Astrocyte of the spinal cord (primary cell): Measurements from ENCODE around the gene TENM4.

Source experiments
- DNase-seq: peaks from one replicate; pipeline ENCODE4 v3.0.0; 2011; ENCODE audit warnings: low read depth, low spot score
- H3K4me3 ChIP-seq: 2 replicates; pipeline ENCODE4 v1.5.1; 2011; ENCODE audit warnings: low read depth, mild to moderate bottlenecking, low read length, moderate library complexity
- CTCF ChIP-seq: IDR thresholded peaks from 2 replicates; pipeline ENCODE4 v1.5.1; 2012; ENCODE audit warnings: low read depth, mild to moderate bottlenecking, low read length, inconsistent platforms
- in situ Hi-C: cut with HindIII; loops from 2 replicates; pipeline ENCODE4 v1.10.0; 2017; ENCODE audit warnings: low sequenced_read_pairs

TENM4 gene

DNA sequence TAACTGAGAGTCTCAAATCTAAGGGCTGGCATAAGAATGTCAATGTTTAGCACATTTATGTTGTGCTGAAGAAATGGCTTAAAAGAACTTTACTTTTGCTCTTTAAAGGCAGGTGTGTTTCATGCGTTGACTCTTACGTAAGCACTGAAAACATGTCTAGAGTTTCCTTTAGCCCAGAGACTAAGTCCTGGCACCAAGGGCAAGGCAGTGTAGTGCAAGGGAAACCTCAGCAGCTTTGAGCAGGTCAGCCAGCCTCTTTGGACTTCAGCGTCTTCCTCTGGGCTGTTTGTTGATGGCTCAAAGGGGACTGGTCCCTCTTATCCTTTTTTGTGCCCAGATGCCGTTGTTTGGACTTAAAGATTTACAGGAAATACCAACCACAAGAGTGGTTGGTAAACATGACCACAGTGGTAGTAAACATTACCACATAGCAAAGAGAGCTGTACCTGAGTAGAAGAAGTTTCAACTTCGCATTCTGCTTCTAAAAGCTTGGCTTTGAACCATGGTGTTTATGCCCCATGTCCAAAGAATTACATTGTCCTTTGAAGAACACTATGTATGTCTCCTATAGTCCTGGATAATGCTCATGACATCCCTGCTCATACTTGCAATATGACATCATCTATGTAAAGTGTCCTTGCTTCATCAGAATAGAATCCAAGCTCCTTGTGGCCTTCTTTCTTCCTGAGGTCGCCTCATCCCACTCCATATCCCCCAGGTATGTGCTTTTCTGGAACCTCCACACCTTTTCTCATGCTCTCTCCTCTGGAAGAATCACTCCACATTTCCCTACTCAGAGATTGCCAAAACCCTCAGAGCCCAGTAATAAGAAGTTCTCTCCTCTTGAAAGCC is 23.5 kb downstream of the TENM4 start:
- no peak for TF ChIP-seq CTCF
- in situ Hi-C loops, result no loop called here
- DNase-seq, result no peak
- H3K4me3 ChIP-seq, result no peak overlapping the region

GRCh38 chr11:79415912-79416311 is 24.9 kb downstream of the TENM4 start:
- DNase-seq, result no peak
- in situ Hi-C loops, result no loop called here
- no peak for TF ChIP-seq CTCF
- H3K4me3 ChIP-seq, result no peak overlapping the region

GRCh38 chr11:79415411-79415810 is 25.4 kb downstream of the TENM4 start:
- no peak overlapping the region for H3K4me3 ChIP-seq
- DNase-seq, result no peak
- TF ChIP-seq CTCF, result no peak
- in situ Hi-C loops, result no loop called here

DNA sequence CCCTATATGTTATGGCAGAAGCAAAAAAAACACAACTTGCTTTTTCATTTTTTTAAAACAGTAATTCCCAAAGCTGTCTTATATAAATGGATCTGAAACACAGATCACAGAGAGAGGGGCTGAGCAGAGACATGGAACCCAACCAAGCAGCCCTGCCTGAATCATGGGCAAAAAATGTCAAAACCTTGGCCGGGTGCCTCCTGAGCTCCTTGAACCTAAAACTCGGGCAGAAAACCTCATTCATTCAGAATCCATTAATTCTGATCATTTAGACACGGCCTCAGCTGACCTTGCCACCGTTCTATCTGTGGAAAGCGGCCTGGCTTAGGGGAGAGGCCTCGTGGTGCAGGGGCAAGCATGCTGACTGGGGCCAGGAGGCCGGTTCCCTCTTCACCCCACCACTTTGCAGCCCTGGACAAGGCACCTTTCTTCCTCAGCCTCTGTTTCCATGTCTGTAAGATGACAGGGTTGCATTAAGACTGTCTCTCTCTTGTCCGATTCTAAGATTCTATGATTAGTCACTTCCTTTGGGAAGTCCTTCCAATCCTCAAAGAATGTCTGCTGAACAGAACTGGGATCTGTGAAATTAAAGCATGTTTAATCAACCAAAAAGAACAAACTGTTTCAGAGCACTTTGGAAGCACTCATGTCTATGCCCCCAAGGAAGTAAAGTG is 26.0 kb downstream of the TENM4 start:
- in situ Hi-C loops, result no loop called here
- no peak overlapping the region for H3K4me3 ChIP-seq
- DNase-seq, result peak; percentile 84
- no peak for TF ChIP-seq CTCF

DNA sequence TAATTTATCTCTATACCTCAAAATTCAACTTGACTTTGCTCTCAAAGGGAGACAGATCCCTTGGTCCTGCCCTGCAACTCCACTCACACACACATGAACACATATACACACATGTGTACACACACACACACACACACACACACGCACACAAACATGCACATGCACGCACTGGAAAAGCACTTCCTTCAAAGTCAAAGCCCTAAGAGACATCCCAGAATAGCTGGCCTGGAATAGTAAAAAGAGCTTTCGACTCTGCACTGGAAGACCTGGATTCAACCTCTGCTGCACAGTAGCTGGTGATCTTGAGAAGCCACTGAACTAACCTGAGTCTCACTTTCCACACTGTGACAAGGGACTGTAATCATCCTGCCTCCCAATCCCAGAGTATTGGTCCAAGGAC is 26.8 kb downstream of the TENM4 start:
- no peak for TF ChIP-seq CTCF
- in situ Hi-C loops, result no loop called here
- DNase-seq, result no peak
- no peak overlapping the region for H3K4me3 ChIP-seq

GRCh38 chr11:79413268-79413667 is 27.6 kb downstream of the TENM4 start:
- no peak overlapping the region for H3K4me3 ChIP-seq
- no peak for TF ChIP-seq CTCF
- in situ Hi-C loops, result no loop called here
- DNase-seq, result peak; percentile 92
